ENCODE results near the gene LRGUK.

Gene LRGUK

GRCh38 chr7:134300988-134301387 lies 173.8 kb downstream of the LRGUK start:
- no peak for DNase-seq (ENCODE audit: low spot score)

GRCh38 chr7:134301592-134301991 lies 174.5 kb downstream of the LRGUK start:
- DNase-seq (ENCODE audit: low spot score): no peak

GRCh38 chr7:134302120-134302519 lies 175.0 kb downstream of the LRGUK start:
- DNase-seq (ENCODE audit: low spot score): no peak

GRCh38 chr7:134307320-134307719 lies 180.2 kb downstream of the LRGUK start:
- DNase-seq (ENCODE audit: low spot score): no peak

GRCh38 chr7:134308548-134308947 lies 181.4 kb downstream of the LRGUK start:
- no peak for DNase-seq (ENCODE audit: low spot score)

GRCh38 chr7:134311807-134312206 lies 184.7 kb downstream of the LRGUK start:
- no peak for DNase-seq (ENCODE audit: low spot score)

GRCh38 chr7:134312717-134313116 lies 185.6 kb downstream of the LRGUK start:
- no peak for DNase-seq (ENCODE audit: low spot score)

GRCh38 chr7:134313543-134313942 lies 186.4 kb downstream of the LRGUK start:
- no peak for DNase-seq (ENCODE audit: low spot score)
